Measurements from ENCODE around the gene MAN1C1. TPM values are rescaled to one million over a fixed set of nuclear protein-coding genes. Genes with fewer than 3 reads are reported as not detected.

MAN1C1 gene
- total and polyA plus RNA-seq, 2 donors (not counting 1 experiment from before 2014, with no cell fraction given): 0.31 to 0.89 TPM

GRCh38 chr1:25731148-25731547 is 114.6 kb downstream of the MAN1C1 start:
- H3K4me3 Mint-ChIP-seq: no peak overlapping the region
- WGBS (ENCODE audit: insufficient coverage): 87% methylated on average over 4 of the region's 5 CpGs

More at GRCh38 chr1:25731148-25731547, 114.6 kb downstream of the MAN1C1 start:
- ChIA-PET POLR2A (no interaction called here), CTCF (no interaction called here)
- H4K20me1 ChIP-seq (ENCODE audit: control insufficient read depth, insufficient read depth, low read length, poor library complexity, severe bottlenecking): no peaks in the 10 kb centered on the region
- H3K27ac Mint-ChIP-seq: no peak overlapping the region
- ATAC-seq (ENCODE audit: low read depth) (no peak), DNase-seq (no peak)
- H3K27me3 ChIP-seq (replicated peaks in 1 of 4; ENCODE audit: control extremely low read depth in 1 of 4, control insufficient read depth in 3 of 4, insufficient read depth in 4 of 4, low read length in 3 of 4): peaks cover 0 to 11% (median 0%) of the 10 kb centered on the region in 4 experiments
- H3K79me2 ChIP-seq (ENCODE audit: control insufficient read depth, insufficient read depth, low read length): no peaks in the 10 kb centered on the region
- peaks cover 5% of the 10 kb centered on the region for H3K4me1 Mint-ChIP-seq
- H3K4me3 ChIP-seq (ENCODE audit: control extremely low read depth in 1 of 5, extremely low read depth in 1 of 5, insufficient read depth in 1 of 5, low read depth in 2 of 5, low read length in 4 of 5): no peak overlapping the region
- H3K36me3 ChIP-seq (replicated peaks in 1 of 2; ENCODE audit: control extremely low read depth in 1 of 2, control insufficient read depth in 1 of 2, extremely low read depth in 1 of 2, insufficient read depth in 2 of 2, low read length in 1 of 2): no peaks in the 10 kb centered on the region
- H2AFZ ChIP-seq (ENCODE audit: insufficient read depth, low read depth, low read length, poor library complexity, severe bottlenecking): no peak overlapping the region
- H3K4me1 ChIP-seq (ENCODE audit: control insufficient read depth in 2 of 2, insufficient read depth in 2 of 2, low read length in 2 of 2): peaks cover 0 to 4% of the 10 kb centered on the region in 2 donors
- peaks cover 26% of the 10 kb centered on the region for H3K27me3 Mint-ChIP-seq
- intact Hi-C loops (cut with micrococcal nuclease): no loop called here
- TF ChIP-seq EZH2 (IDR thresholded peaks at IDR 0.05; ENCODE audit: borderline replicate concordance, insufficient read depth, low read depth, low read length, poor library complexity, severe bottlenecking) (no peak), CTCF (IDR thresholded peaks at IDR 0.05) (no peak)
- no peaks in the 10 kb centered on the region for H3K9me3 Mint-ChIP-seq (ENCODE audit: insufficient read depth)
- no peak overlapping the region for H3K27ac ChIP-seq (ENCODE audit: low read length in 2 of 2)
- no peak overlapping the region for H3K4me2 ChIP-seq (replicated peaks; ENCODE audit: low read depth, low read length, poor library complexity, severe bottlenecking)
- no peak overlapping the region for H3K9ac ChIP-seq (ENCODE audit: low read length)
- peaks cover 0 to 9% (median 0%) of the 10 kb centered on the region in 3 donors for H3K9me3 ChIP-seq (ENCODE audit: control extremely low read depth in 1 of 3, control insufficient read depth in 2 of 3, insufficient read depth in 1 of 3, low read length in 2 of 3)
